HG03558 (cell line): ENCODE results near the gene COX14.
A peak's percentile ranks its signal among the peaks of the same experiment; 100 is the strongest.
"Not testable (repeated sequence)": the region's sequence is repeated elsewhere in the genome, so short reads cannot be mapped to it uniquely, and the experiment has no call there.

ENCODE experiments used
- ATAC-seq: cut with Tn5 transposase; IDR thresholded peaks from one replicate; pipeline ENCODE4 v1.9.1; 2021; ENCODE audit warnings: moderate number of reproducible peaks; ENCODE audit not compliant: unreplicated experiment; ENCODE audit errors: extremely low read depth

The COX14 gene

GRCh38 chr12:50151047-50151687 is 39.1 kb downstream of the COX14 start:
- no peak for ATAC-seq

GRCh38 chr12:50154947-50155346 is 42.9 kb downstream of the COX14 start:
- not testable (repeated sequence) for ATAC-seq

GRCh38 chr12:50156641-50157040 is 44.6 kb downstream of the COX14 start:
- ATAC-seq, result no peak

GRCh38 chr12:50157259-50157658 is 45.2 kb downstream of the COX14 start:
- no peak for ATAC-seq

GRCh38 chr12:50160643-50161042 is 48.6 kb downstream of the COX14 start:
- no peak for ATAC-seq

- no peak for ATAC-seq
Measured at GRCh38 chr12:50162230-50162629, 50.2 kb downstream of the COX14 start.

- no peak for ATAC-seq
Measured at GRCh38 chr12:50164963-50165362, 52.9 kb downstream of the COX14 start.

GRCh38 chr12:50166799-50167048 is 54.7 kb downstream of the COX14 start:
- ATAC-seq, result no peak

- ATAC-seq, result peak; percentile 97
Measured at GRCh38 chr12:50167049-50167828, 55.2 kb downstream of the COX14 start, which contains the start of gene CERS5. Gene CERS5, minus strand, starts transcription at chr12:50167369. Its CDS starts 72 bp downstream, at chr12:50167297.
